Liver (tissue), 9 donors: ENCODE data around the gene UBA6. TPM values are rescaled to one million over a fixed set of nuclear protein-coding genes. Genes with fewer than 3 reads are reported as not detected.

ENCODE experiments used
- DNase-seq: peaks from one replicate; pipeline ENCODE4 v3.0.0-alpha.2; 2017; ENCODE audit warnings: low spot score
- H3K27ac ChIP-seq, 2 donors: one replicate each; pipeline ENCODE4 v1.7.0; 2013; ENCODE audit warnings: inconsistent platforms in 2 of 2, low read length in 2 of 2, control low read depth in 1 of 2, low read depth in 1 of 2, mild to moderate bottlenecking in 1 of 2
- H3K27me3 ChIP-seq, 4 donors: one replicate each; pipeline versions ENCODE4 v1.6.1 to v1.7.0; 2013; ENCODE audit warnings: low read length in 3 of 4, inconsistent platforms in 1 of 4, mild to moderate bottlenecking in 1 of 4, moderate library complexity in 1 of 4; ENCODE audit not compliant: control insufficient read depth in 4 of 4, insufficient read depth in 4 of 4
- H3K36me3 ChIP-seq, 4 donors: one replicate each; pipeline versions ENCODE4 v1.6.1 to v1.7.0; 2013; ENCODE audit warnings: low read length in 3 of 4, mild to moderate bottlenecking in 3 of 4, low read depth in 1 of 4, moderate library complexity in 1 of 4; ENCODE audit not compliant: control insufficient read depth in 4 of 4, insufficient read depth in 3 of 4
- H3K4me1 ChIP-seq, 4 donors: one replicate each; pipeline versions ENCODE4 v1.6.1 to v1.7.0; 2013; ENCODE audit warnings: low read length in 3 of 4, mild to moderate bottlenecking in 3 of 4, moderate library complexity in 1 of 4; ENCODE audit not compliant: control insufficient read depth in 4 of 4, insufficient read depth in 4 of 4
- H3K4me3 ChIP-seq, 3 donors: one replicate each; pipeline versions ENCODE4 v1.6.1 to v1.7.0; 2013; ENCODE audit warnings: low read length in 3 of 3, control low read depth in 1 of 3, low read depth in 1 of 3, mild to moderate bottlenecking in 1 of 3
- H3K9ac ChIP-seq, 2 donors: one replicate each; pipeline ENCODE4 v1.7.0; 2013; ENCODE audit warnings: low read length in 2 of 2, mild to moderate bottlenecking in 2 of 2, moderate library complexity in 2 of 2, control low read depth in 1 of 2, low read depth in 1 of 2
- H3K9me3 ChIP-seq, 4 donors: one replicate each; pipeline versions ENCODE4 v1.6.1 to v1.7.0; 2013; ENCODE audit warnings: low read length in 3 of 4; ENCODE audit not compliant: control insufficient read depth in 4 of 4
- EGR1 ChIP-seq, 2 donors: IDR thresholded peaks; 2 replicates each; pipeline ENCODE4 v1.6.1; 2016 to 2018; ENCODE audit warnings: antibody characterized with exemption in 2 of 2, low read depth in 2 of 2
- FOXA1 ChIP-seq: IDR thresholded peaks from 2 replicates; pipeline ENCODE4 v1.6.1; 2016; ENCODE audit warnings: antibody characterized with exemption
- FOXA2 ChIP-seq: IDR thresholded peaks from 2 replicates; pipeline ENCODE4 v1.6.1; 2016; ENCODE audit warnings: antibody characterized with exemption
- GABPA ChIP-seq, 2 donors: IDR thresholded peaks in 1 of 2; conservative IDR thresholded peaks in 1 of 2; 2 replicates each; pipeline ENCODE4 v1.6.1; 2016; ENCODE audit warnings: antibody characterized with exemption in 2 of 2, mild to moderate bottlenecking in 1 of 2, moderate library complexity in 1 of 2
- HNF4A ChIP-seq, 2 donors: conservative IDR thresholded peaks; 2 replicates each; pipeline ENCODE4 v1.6.1; 2016; ENCODE audit warnings: antibody characterized with exemption in 2 of 2, mild to moderate bottlenecking in 2 of 2
- HNF4G ChIP-seq: IDR thresholded peaks from 2 replicates; pipeline ENCODE4 v1.6.1; 2016; ENCODE audit warnings: antibody characterized with exemption
- JUND ChIP-seq, 2 donors: IDR thresholded peaks; 2 replicates each; pipeline ENCODE4 v1.6.1; 2016; ENCODE audit warnings: antibody characterized with exemption in 2 of 2
- NR2F2 ChIP-seq: IDR thresholded peaks from 2 replicates; pipeline ENCODE4 v1.6.1; 2016; ENCODE audit warnings: antibody characterized with exemption
- RAD21 ChIP-seq, 2 donors: IDR thresholded peaks; 2 replicates each; pipeline ENCODE4 v1.6.1; 2016; ENCODE audit warnings: antibody characterized with exemption in 2 of 2, mild to moderate bottlenecking in 2 of 2
- RXRA ChIP-seq, 2 donors: IDR thresholded peaks; 2 replicates each; pipeline ENCODE4 v1.6.1; 2017 to 2018; ENCODE audit warnings: antibody characterized with exemption in 2 of 2, mild to moderate bottlenecking in 1 of 2
- SP1 ChIP-seq: IDR thresholded peaks from 2 replicates; pipeline ENCODE4 v1.6.1; 2018; ENCODE audit warnings: antibody characterized with exemption, mild to moderate bottlenecking
- TAF1 ChIP-seq: conservative IDR thresholded peaks from 2 replicates; pipeline ENCODE4 v1.6.1; 2016; ENCODE audit warnings: antibody characterized with exemption, mild to moderate bottlenecking
- YY1 ChIP-seq: IDR thresholded peaks from 2 replicates; pipeline ENCODE4 v1.6.1; 2016; ENCODE audit warnings: antibody characterized with exemption, mild to moderate bottlenecking
- WGBS: extraction: QIAGEN DNeasy Blood & Tissue Kit; methylation state at CpG from one replicate; pipeline ENCODE4 v1.1.7; 2013; 5-methylcytosine and 5-hydroxymethylcytosine counted together
- polyA plus RNA-seq, 2 donors: library from polyadenylated mRNA; stranded (reverse) in 1 of 2; unstranded in 1 of 2; fragments of 200-250 nt in 1 of 2; fragments of >200 nt in 1 of 2; fragmentation: Nextera tagmentation in 1 of 2; extraction: Ambion mirVana in 1 of 2; gene quantifications; one replicate each; pipeline versions ENCODE4 v1.2.1 to v1.2.3, GENCODE V29; 2013 to 2015
- total RNA-seq, 2 donors: library from RNA; depleted of rRNA; stranded (reverse); fragments of >200 nt; gene quantifications; one replicate each; pipeline ENCODE4 v1.2.3, GENCODE V29; 2014
- TF ChIP-seq, protein P1 (sequence below): IDR thresholded peaks from 2 replicates; pipeline ENCODE4 v1.6.1; 2016; ENCODE audit warnings: antibody characterized with exemption, mild to moderate bottlenecking
- TF ChIP-seq, protein P2 (sequence below): IDR thresholded peaks from 2 replicates; pipeline ENCODE4 v1.6.1; 2016; ENCODE audit warnings: antibody characterized with exemption
- TF ChIP-seq, protein P3 (sequence below): IDR thresholded peaks from 2 replicates; pipeline ENCODE4 v1.6.1; 2016; ENCODE audit warnings: antibody characterized with exemption
- donor health status: healthy.
- donor health status: healthy.
- donor health status: healthy.
- donor health status: healthy.
- donor health status: healthy.

Gene UBA6
- total and polyA plus RNA-seq, 4 donors = 8.4 to 122 (median 13.7) TPM

DNA sequence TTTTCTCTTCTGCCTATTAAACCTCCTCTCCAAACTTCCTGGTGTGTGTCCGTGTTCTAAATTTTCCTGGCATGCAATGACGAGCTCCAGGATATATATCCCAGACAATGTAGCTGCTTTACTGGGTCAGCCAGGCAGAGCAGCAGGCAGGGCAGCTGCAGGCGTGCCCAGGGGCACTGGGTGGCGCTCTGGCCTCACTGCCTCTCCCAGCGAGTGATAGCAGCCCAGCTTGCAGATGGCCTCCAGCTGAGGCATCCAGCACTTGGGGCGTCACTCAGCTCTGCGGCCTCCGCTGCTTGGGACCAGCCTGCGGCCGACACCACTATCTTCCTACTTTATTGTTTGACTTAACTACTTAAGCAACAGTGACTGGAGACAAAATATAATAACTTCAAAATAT, 23.0 kb upstream of the UBA6 start (continued):
- TF ChIP-seq, protein P1, sequence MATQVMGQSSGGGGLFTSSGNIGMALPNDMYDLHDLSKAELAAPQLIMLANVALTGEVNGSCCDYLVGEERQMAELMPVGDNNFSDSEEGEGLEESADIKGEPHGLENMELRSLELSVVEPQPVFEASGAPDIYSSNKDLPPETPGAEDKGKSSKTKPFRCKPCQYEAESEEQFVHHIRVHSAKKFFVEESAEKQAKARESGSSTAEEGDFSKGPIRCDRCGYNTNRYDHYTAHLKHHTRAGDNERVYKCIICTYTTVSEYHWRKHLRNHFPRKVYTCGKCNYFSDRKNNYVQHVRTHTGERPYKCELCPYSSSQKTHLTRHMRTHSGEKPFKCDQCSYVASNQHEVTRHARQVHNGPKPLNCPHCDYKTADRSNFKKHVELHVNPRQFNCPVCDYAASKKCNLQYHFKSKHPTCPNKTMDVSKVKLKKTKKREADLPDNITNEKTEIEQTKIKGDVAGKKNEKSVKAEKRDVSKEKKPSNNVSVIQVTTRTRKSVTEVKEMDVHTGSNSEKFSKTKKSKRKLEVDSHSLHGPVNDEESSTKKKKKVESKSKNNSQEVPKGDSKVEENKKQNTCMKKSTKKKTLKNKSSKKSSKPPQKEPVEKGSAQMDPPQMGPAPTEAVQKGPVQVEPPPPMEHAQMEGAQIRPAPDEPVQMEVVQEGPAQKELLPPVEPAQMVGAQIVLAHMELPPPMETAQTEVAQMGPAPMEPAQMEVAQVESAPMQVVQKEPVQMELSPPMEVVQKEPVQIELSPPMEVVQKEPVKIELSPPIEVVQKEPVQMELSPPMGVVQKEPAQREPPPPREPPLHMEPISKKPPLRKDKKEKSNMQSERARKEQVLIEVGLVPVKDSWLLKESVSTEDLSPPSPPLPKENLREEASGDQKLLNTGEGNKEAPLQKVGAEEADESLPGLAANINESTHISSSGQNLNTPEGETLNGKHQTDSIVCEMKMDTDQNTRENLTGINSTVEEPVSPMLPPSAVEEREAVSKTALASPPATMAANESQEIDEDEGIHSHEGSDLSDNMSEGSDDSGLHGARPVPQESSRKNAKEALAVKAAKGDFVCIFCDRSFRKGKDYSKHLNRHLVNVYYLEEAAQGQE = no peak
- no peak for TF ChIP-seq HNF4A (conservative IDR thresholded peaks at IDR 0.05)

DNA sequence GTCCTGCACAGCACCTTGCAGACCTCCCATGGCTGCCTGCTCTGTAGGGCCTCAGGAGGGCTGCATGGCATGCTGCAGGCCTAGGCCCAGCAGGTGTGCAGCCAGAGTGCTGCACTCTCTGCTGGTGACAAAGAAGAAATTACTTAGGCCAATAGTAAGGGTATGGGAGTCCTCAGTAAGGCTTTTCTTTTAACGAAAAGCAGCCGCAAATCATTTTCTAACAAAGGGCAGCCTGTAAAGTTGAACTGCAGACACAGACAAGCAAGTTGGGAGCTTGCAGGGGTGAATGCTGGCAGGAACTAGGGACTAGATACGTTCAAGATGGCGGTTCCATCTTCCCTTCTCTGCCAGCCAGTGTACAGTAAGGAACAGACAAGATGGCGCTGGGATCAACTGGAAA, 22.4 kb upstream of the UBA6 start:
- Histone ChIP-seq H3K27me3 (no peaks in the 10 kb centered on the region), H3K9ac (no peak overlapping the region), H3K36me3 (peaks cover 0 to 12% (median 8%) of the 10 kb centered on the region in 4 donors), H3K9me3 (peaks cover 0 to 3% (median 0%) of the 10 kb centered on the region in 4 donors), H3K4me3 (no peak overlapping the region), H3K4me1 (peaks cover 0 to 6% (median 3%) of the 10 kb centered on the region in 4 donors), H3K27ac (no peak overlapping the region)
- no peak for TF ChIP-seq JUND (IDR thresholded peaks at IDR 0.05)
- TF ChIP-seq, protein P1 = no peak
- TF ChIP-seq NR2F2 = no peak
- no peak for TF ChIP-seq GABPA (IDR thresholded peaks at IDR 0.05 in 1 of 2, conservative IDR thresholded peaks at IDR 0.05 in 1 of 2)
- no peak for TF ChIP-seq TAF1
- TF ChIP-seq EGR1 (IDR thresholded peaks at IDR 0.05; ENCODE audit: low read depth in 2 of 2) = no peak
- no peak for TF ChIP-seq HNF4G
- TF ChIP-seq FOXA2 = no peak
- TF ChIP-seq SP1 = no peak
- TF ChIP-seq RAD21 (IDR thresholded peaks at IDR 0.05) = no peak
- no peak for TF ChIP-seq FOXA1
- no peak for TF ChIP-seq HNF4A (conservative IDR thresholded peaks at IDR 0.05)
- TF ChIP-seq, protein P2, sequence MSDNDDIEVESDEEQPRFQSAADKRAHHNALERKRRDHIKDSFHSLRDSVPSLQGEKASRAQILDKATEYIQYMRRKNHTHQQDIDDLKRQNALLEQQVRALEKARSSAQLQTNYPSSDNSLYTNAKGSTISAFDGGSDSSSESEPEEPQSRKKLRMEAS = no peak
- TF ChIP-seq, protein P3, sequence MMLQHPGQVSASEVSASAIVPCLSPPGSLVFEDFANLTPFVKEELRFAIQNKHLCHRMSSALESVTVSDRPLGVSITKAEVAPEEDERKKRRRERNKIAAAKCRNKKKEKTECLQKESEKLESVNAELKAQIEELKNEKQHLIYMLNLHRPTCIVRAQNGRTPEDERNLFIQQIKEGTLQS = no peak
- TF ChIP-seq RXRA (IDR thresholded peaks at IDR 0.05) = no peak
- no peak for TF ChIP-seq YY1
- over 99% methylated on average over 5 of the region's 5 CpGs for WGBS
- no peak for DNase-seq
